Dedifferentiated amniotic fluid mesenchymal stem cell (primary cell): ENCODE measurements around the gene SORBS1.

Source experiments
- DNase-seq: peaks from one replicate; pipeline ENCODE4 v3.0.0-alpha.2; 2016; ENCODE audit errors: extremely low spot score

The SORBS1 gene

GRCh38 chr10:95319239-95319638 is 241.9 kb downstream of the SORBS1 start:
- peak; percentile 30 for DNase-seq

- DNase-seq, result no peak
These were observed 245.7 kb downstream of the SORBS1 start for GRCh38 chr10:95315509-95315908.

GRCh38 chr10:95314192-95314918 is 246.8 kb downstream of the SORBS1 start:
- DNase-seq, result no peak

GRCh38 chr10:95312986-95313495 is 248.1 kb downstream of the SORBS1 start:
- DNase-seq, result no peak

- no peak for DNase-seq
These were observed 248.9 kb downstream of the SORBS1 start for GRCh38 chr10:95312257-95312656.

- DNase-seq, result no peak
These were observed 251.2 kb downstream of the SORBS1 start for GRCh38 chr10:95309958-95310357.

GRCh38 chr10:95308389-95309302 is 252.5 kb downstream of the SORBS1 start:
- peak; percentile 86 for DNase-seq

- no peak for DNase-seq
These were observed 254.3 kb downstream of the SORBS1 start for GRCh38 chr10:95306851-95307250.

- no peak for DNase-seq
These were observed 254.9 kb downstream of the SORBS1 start for GRCh38 chr10:95306318-95306650.

GRCh38 chr10:95305606-95306317 is 255.4 kb downstream of the SORBS1 start:
- DNase-seq, result no peak

GRCh38 chr10:95304976-95305375 is 256.2 kb downstream of the SORBS1 start:
- no peak for DNase-seq

GRCh38 chr10:95304463-95304862 is 256.7 kb downstream of the SORBS1 start:
- DNase-seq, result no peak

- DNase-seq, result no peak
These were observed 257.2 kb downstream of the SORBS1 start for GRCh38 chr10:95303950-95304349.

- DNase-seq, result no peak
These were observed 257.6 kb downstream of the SORBS1 start for GRCh38 chr10:95303535-95303934.

- DNase-seq, result no peak
These were observed 261.1 kb downstream of the SORBS1 start for GRCh38 chr10:95300022-95300539.

GRCh38 chr10:95297402-95297801 is 263.8 kb downstream of the SORBS1 start:
- no peak for DNase-seq

GRCh38 chr10:95296764-95297163 is 264.4 kb downstream of the SORBS1 start:
- no peak for DNase-seq

GRCh38 chr10:95295031-95295755 is 266.0 kb downstream of the SORBS1 start:
- DNase-seq, result no peak

GRCh38 chr10:95293631-95294030 is 267.5 kb downstream of the SORBS1 start:
- no peak for DNase-seq

- DNase-seq, result no peak
These were observed 269.7 kb downstream of the SORBS1 start for GRCh38 chr10:95291365-95292039.
